ENCODE measurements around the gene UQCC5.
A peak's percentile ranks its signal among the peaks of the same experiment; 100 is the strongest.

UQCC5 gene

GRCh38 chr3:52513281-52513680, 23.1 kb upstream of the UQCC5 start:
- peaks cover 45% of the 10 kb centered on the region for H3K4me1 Mint-ChIP-seq (ENCODE audit: low read depth)
- no peaks in the 10 kb centered on the region for H3K9me3 Mint-ChIP-seq
- H3K4me3 Mint-ChIP-seq, result no peak overlapping the region
- intact Hi-C loops (cut with micrococcal nuclease), result no loop called here
- H3K27me3 Mint-ChIP-seq, result no peaks in the 10 kb centered on the region
- no peak overlapping the region for H3K27ac Mint-ChIP-seq
- peaks cover 100% of the 10 kb centered on the region for H3K36me3 Mint-ChIP-seq (ENCODE audit: low read depth)

- Mint-ChIP-seq H3K27ac (no peak overlapping the region), H3K4me3 (no peak overlapping the region), H3K36me3 (ENCODE audit: low read depth) (peaks cover 100% of the 10 kb centered on the region), H3K4me1 (ENCODE audit: low read depth) (peaks cover 42% of the 10 kb centered on the region), H3K27me3 (no peaks in the 10 kb centered on the region), H3K9me3 (no peaks in the 10 kb centered on the region)
- intact Hi-C loops (cut with micrococcal nuclease), result no loop called here
Measured at GRCh38 chr3:52514576-52514975, 21.8 kb upstream of the UQCC5 start.

- intact Hi-C loops (cut with micrococcal nuclease), result no loop called here
- Mint-ChIP-seq H3K27me3 (no peaks in the 10 kb centered on the region), H3K4me3 (no peak overlapping the region), H3K36me3 (ENCODE audit: low read depth) (peaks cover 100% of the 10 kb centered on the region), H3K27ac (peak overlapping the region; percentile 44), H3K4me1 (ENCODE audit: low read depth) (peaks cover 36% of the 10 kb centered on the region), H3K9me3 (no peaks in the 10 kb centered on the region)
Measured at GRCh38 chr3:52515192-52515591, 21.2 kb upstream of the UQCC5 start.

- Mint-ChIP-seq H3K9me3 (no peaks in the 10 kb centered on the region), H3K4me3 (no peak overlapping the region), H3K27me3 (no peaks in the 10 kb centered on the region), H3K27ac (no peak overlapping the region), H3K4me1 (ENCODE audit: low read depth) (peaks cover 34% of the 10 kb centered on the region), H3K36me3 (ENCODE audit: low read depth) (peaks cover 100% of the 10 kb centered on the region)
- intact Hi-C loops (cut with micrococcal nuclease), result no loop called here
Measured at GRCh38 chr3:52516509-52517195, 19.8 kb upstream of the UQCC5 start.

GRCh38 chr3:52517796-52518722, 18.3 kb upstream of the UQCC5 start:
- Mint-ChIP-seq H3K27me3 (no peaks in the 10 kb centered on the region), H3K36me3 (ENCODE audit: low read depth) (peaks cover 100% of the 10 kb centered on the region), H3K9me3 (no peaks in the 10 kb centered on the region), H3K4me3 (no peak overlapping the region), H3K4me1 (ENCODE audit: low read depth) (peaks cover 24% of the 10 kb centered on the region), H3K27ac (no peak overlapping the region)
- intact Hi-C loops (cut with micrococcal nuclease), result no loop called here

GRCh38 chr3:52518723-52519444, 17.5 kb upstream of the UQCC5 start:
- Mint-ChIP-seq H3K27me3 (no peaks in the 10 kb centered on the region), H3K4me1 (ENCODE audit: low read depth) (peaks cover 31% of the 10 kb centered on the region), H3K27ac (no peak overlapping the region)

GRCh38 chr3:52519445-52520140, 16.8 kb upstream of the UQCC5 start:
- Mint-ChIP-seq H3K27ac (no peak overlapping the region), H3K36me3 (ENCODE audit: low read depth) (peaks cover 100% of the 10 kb centered on the region), H3K9me3 (no peaks in the 10 kb centered on the region), H3K4me3 (no peak overlapping the region), H3K4me1 (ENCODE audit: low read depth) (peaks cover 38% of the 10 kb centered on the region), H3K27me3 (no peaks in the 10 kb centered on the region)
- intact Hi-C loops (cut with micrococcal nuclease), result no loop called here

More at GRCh38 chr3:52518723-52519444, 17.5 kb upstream of the UQCC5 start:
- Mint-ChIP-seq H3K9me3 (no peaks in the 10 kb centered on the region), H3K4me3 (no peak overlapping the region), H3K36me3 (ENCODE audit: low read depth) (peaks cover 100% of the 10 kb centered on the region)
- intact Hi-C loops (cut with micrococcal nuclease), result no loop called here

- no peak overlapping the region for H3K27ac Mint-ChIP-seq
- no peak overlapping the region for H3K4me3 Mint-ChIP-seq
- peaks cover 100% of the 10 kb centered on the region for H3K36me3 Mint-ChIP-seq (ENCODE audit: low read depth)
- no peaks in the 10 kb centered on the region for H3K9me3 Mint-ChIP-seq
- intact Hi-C loops (cut with micrococcal nuclease), result no loop called here
- H3K27me3 Mint-ChIP-seq, result no peaks in the 10 kb centered on the region
- peaks cover 37% of the 10 kb centered on the region for H3K4me1 Mint-ChIP-seq (ENCODE audit: low read depth)
Measured at GRCh38 chr3:52520141-52520667, 16.2 kb upstream of the UQCC5 start.

GRCh38 chr3:52520716-52521487, 15.5 kb upstream of the UQCC5 start:
- Mint-ChIP-seq H3K36me3 (ENCODE audit: low read depth) (peaks cover 100% of the 10 kb centered on the region), H3K27me3 (no peaks in the 10 kb centered on the region), H3K4me1 (ENCODE audit: low read depth) (peaks cover 35% of the 10 kb centered on the region), H3K27ac (no peak overlapping the region), H3K9me3 (no peaks in the 10 kb centered on the region), H3K4me3 (no peak overlapping the region)
- intact Hi-C loops (cut with micrococcal nuclease), result no loop called here

- Mint-ChIP-seq H3K36me3 (ENCODE audit: low read depth) (peaks cover 100% of the 10 kb centered on the region), H3K27me3 (no peaks in the 10 kb centered on the region), H3K4me3 (no peak overlapping the region), H3K4me1 (ENCODE audit: low read depth) (peaks cover 40% of the 10 kb centered on the region), H3K9me3 (no peaks in the 10 kb centered on the region), H3K27ac (no peak overlapping the region)
- intact Hi-C loops (cut with micrococcal nuclease), result no loop called here
Measured at GRCh38 chr3:52521488-52521824, 14.9 kb upstream of the UQCC5 start.

GRCh38 chr3:52521881-52522650, 14.3 kb upstream of the UQCC5 start:
- Mint-ChIP-seq H3K9me3 (no peaks in the 10 kb centered on the region), H3K27ac (no peak overlapping the region), H3K27me3 (no peaks in the 10 kb centered on the region), H3K4me3 (no peak overlapping the region), H3K4me1 (ENCODE audit: low read depth) (peaks cover 37% of the 10 kb centered on the region), H3K36me3 (ENCODE audit: low read depth) (peaks cover 100% of the 10 kb centered on the region)
- intact Hi-C loops (cut with micrococcal nuclease), result no loop called here

GRCh38 chr3:52522651-52523251, 13.7 kb upstream of the UQCC5 start:
- no peak overlapping the region for H3K4me3 Mint-ChIP-seq
- H3K27ac Mint-ChIP-seq, result peak overlapping the region; percentile 23
- peaks cover 100% of the 10 kb centered on the region for H3K36me3 Mint-ChIP-seq (ENCODE audit: low read depth)
- H3K4me1 Mint-ChIP-seq (ENCODE audit: low read depth), result peaks cover 37% of the 10 kb centered on the region
- no peaks in the 10 kb centered on the region for H3K9me3 Mint-ChIP-seq
- H3K27me3 Mint-ChIP-seq, result no peaks in the 10 kb centered on the region
- intact Hi-C loops (cut with micrococcal nuclease), result no loop called here

Measured in dendritic cell treated with granulocyte-macrophage colony-stimulating factor and Interleukin-4, amounts not matched to agents 40 ng/mL and 50 ng/mL, for 4 days (primary cell).